Measurements from ENCODE around the gene TRIM75.
A peak's percentile ranks its signal among the peaks of the same experiment; 100 is the strongest.
"Not testable (repeated sequence)": the region's sequence is repeated elsewhere in the genome, so short reads cannot be mapped to it uniquely, and the experiment has no call there.

Gene TRIM75

GRCh38 chr4:165079476-165079875 lies 25.8 kb downstream of the TRIM75 start:
- no peak for DNase-seq

DNA sequence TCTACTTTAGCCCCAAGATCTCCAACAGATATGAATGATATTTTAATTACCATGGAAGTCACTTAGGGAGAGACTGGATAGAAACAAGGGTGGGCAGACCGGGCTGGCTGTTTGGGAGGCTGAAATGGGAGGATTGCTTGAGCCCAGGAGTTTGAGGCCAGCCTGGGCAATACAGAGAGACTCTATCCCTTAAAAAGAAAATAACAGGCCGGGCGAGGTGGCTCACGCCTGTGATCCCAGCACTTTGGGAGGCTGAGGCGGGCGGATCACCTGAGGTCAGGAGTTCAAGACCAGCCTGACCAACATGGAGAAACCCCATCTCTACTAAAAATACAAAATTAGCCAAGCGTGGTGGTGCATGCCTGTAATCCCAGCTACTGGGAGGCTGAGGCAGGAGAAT lies 31.1 kb downstream of the TRIM75 start:
- DNase-seq = not testable (repeated sequence)

- DNase-seq = no peak
These were observed 32.3 kb downstream of the TRIM75 start for GRCh38 chr4:165085946-165086345.

GRCh38 chr4:165088366-165088765 lies 34.7 kb downstream of the TRIM75 start:
- DNase-seq = no peak

DNA sequence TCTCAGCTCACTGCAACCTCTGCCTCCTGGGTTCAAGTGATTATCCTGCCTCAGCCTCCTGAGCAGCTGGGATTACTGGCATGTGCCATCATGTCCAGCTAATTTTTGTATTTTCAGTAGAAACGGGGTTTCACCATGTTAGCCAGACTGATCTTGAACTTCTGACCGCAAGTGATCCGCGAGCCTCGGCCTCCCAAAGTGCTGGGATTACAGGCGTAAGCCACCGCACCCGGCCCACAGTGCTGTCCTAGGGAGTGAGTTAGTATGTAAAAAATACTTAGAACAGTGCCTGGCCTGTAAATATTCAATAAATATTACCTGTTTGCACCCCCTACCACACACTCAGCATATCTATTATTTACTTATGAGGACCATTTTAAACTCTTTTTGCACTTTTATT lies 38.5 kb downstream of the TRIM75 start:
- not testable (repeated sequence) for DNase-seq

GRCh38 chr4:165094873-165095272 lies 41.2 kb downstream of the TRIM75 start:
- no peak for DNase-seq

DNA sequence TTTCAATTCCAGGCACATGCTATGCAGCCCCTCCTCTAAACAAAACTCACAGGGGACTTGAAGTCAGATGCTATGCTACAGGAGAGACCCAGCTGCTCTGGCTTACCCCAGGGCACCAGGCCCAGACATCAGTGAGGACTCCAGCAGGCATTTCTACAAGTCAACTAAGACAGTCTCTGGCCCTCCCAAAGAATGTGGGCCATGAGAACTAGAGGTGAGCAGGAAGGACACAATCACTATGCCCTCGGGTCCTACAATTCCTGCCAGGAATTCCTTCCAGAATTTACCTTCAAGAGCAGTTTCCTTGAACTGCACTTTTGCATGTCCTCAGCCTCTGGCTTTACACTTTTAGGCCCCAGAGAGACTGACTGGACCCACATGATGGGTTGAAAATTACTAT lies 41.6 kb downstream of the TRIM75 start:
- no peak for DNase-seq

DNA sequence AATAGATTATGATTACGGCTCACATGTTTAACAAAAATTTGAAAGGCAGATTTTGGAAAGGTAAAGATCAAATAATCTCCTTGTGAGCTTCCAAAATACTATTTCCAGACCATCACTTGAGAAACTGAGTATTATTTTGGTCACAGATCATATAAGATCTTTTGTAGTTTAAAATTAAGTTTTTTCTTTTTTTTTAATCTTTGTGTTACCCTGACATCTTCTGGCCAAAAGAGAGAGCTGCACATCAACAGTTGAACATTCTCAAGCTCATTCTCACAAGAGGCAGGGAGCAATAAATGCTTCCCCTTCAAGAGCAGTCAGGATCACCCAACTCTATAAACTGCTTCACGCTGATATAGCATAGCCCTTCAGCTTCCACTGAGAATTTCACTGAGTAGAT lies 43.1 kb downstream of the TRIM75 start:
- DNase-seq = peak; percentile 27

DNA sequence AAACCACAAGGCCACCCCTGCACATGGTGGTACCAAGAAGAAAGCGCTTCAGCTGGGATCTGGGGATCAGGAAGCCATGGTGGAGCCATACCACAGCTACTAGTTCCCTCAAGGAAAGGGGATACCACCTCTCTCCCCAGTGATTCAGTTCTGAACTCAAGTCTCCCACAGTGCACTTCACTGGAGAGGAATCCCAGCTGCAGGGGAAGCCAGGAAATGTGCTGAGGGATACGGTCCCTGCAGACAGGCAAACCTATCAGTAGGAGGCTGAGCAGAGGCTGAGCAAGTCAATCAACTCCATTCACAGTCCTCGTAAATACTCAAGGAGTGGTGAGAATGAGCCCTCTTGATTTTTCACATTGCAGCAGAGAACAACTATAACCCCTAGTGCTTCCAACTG lies 48.0 kb downstream of the TRIM75 start:
- no peak for DNase-seq

GRCh38 chr4:165106518-165106917 lies 52.9 kb downstream of the TRIM75 start:
- DNase-seq = no peak
